ENCODE results near the gene ARHGAP36.

- no peak for TF ChIP-seq CTCF (IDR thresholded peaks at IDR 0.05; ENCODE audit: insufficient read depth, low read depth, low read length)
- TF ChIP-seq EZH2 (IDR thresholded peaks at IDR 0.05; ENCODE audit: insufficient read depth, low read length), result no peak
Measured at GRCh38 chrX:131041667-131042066, 16.5 kb upstream of the ARHGAP36 start.

All from astrocyte (in vitro differentiated cells and primary cell).